Measurements from ENCODE around the gene PHKB.

DNA sequence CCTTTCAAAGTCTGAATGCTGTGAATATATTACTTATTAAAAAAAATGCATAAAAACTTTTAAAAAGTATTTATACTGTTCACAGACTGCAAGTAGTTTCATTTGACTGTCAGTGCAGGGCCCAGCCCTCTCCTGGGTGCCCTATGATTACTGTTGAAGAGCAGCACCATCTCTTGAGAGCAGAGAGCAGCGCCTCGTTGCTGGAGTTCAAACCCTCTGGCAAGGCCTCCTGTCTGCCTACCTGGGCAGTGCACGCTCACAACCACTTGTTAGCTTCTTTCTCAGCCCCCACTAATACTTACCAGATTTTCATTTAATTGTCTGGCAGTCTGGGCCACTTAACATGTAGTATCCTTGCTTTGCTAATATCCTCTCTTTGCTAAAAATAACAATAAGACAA, 233.4 kb downstream of the PHKB start:
- TF ChIP-seq, protein P1, sequence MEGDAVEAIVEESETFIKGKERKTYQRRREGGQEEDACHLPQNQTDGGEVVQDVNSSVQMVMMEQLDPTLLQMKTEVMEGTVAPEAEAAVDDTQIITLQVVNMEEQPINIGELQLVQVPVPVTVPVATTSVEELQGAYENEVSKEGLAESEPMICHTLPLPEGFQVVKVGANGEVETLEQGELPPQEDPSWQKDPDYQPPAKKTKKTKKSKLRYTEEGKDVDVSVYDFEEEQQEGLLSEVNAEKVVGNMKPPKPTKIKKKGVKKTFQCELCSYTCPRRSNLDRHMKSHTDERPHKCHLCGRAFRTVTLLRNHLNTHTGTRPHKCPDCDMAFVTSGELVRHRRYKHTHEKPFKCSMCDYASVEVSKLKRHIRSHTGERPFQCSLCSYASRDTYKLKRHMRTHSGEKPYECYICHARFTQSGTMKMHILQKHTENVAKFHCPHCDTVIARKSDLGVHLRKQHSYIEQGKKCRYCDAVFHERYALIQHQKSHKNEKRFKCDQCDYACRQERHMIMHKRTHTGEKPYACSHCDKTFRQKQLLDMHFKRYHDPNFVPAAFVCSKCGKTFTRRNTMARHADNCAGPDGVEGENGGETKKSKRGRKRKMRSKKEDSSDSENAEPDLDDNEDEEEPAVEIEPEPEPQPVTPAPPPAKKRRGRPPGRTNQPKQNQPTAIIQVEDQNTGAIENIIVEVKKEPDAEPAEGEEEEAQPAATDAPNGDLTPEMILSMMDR (IDR thresholded peaks at IDR 0.05; ENCODE audit: control extremely low read depth in 1 of 3, insufficient read depth in 1 of 3, low read depth in 1 of 3, low read length in 3 of 3) = peak; percentile 56 to 73 (median 59)
- no peak for TF ChIP-seq JUND (IDR thresholded peaks at IDR 0.05; ENCODE audit: low read length)
- no peak for TF ChIP-seq GABPA (IDR thresholded peaks at IDR 0.05; ENCODE audit: borderline replicate concordance, insufficient read depth, low read length)

Measured in H1 (cell line).